H1 (cell line): Measurements from ENCODE around the gene CEP78. TPM values are rescaled to one million over a fixed set of nuclear protein-coding genes. Genes with fewer than 3 reads are reported as not detected.
A peak's percentile ranks its signal among the peaks of the same experiment; 100 is the strongest.

Experiments used
- CTCF ChIA-PET: fragments of 300-600 bp; sonication (Branson Sonifier 250); formaldehyde crosslinking; loops from one replicate; lab custom pipeline; 2021; ENCODE audit not compliant: partially characterized antibody; lab: Charles Lee
- POLR2A ChIA-PET: fragments of 300-600 bp; sonication (Branson Sonifier 250); formaldehyde crosslinking; loops from one replicate; lab custom pipeline; 2021; ENCODE audit warnings: inconsistent platforms; ENCODE audit not compliant: partially characterized antibody; lab: Charles Lee
- DNase-seq, 2 experiments: peaks; one replicate each; pipeline versions ENCODE4 v3.0.0 to v3.0.0-alpha.2; 2010 to 2022; ENCODE audit warnings: low spot score in 2 of 2, low read depth in 1 of 2, mixed read lengths in 1 of 2
- FAIRE-seq: peaks from 2 replicates; lab custom pipeline; 2011; peaks lifted over from hg19 to GRCh38; lab: Jason Lieb, UNC
- H2AFZ ChIP-seq: 2 replicates; pipeline ENCODE4 v1.8.1; 2012; ENCODE audit warnings: low read length, inconsistent platforms
- H2AK5ac ChIP-seq: 2 replicates; pipeline ENCODE4 v1.6.1; 2013; ENCODE audit warnings: low read depth, low read length
- H2BK120ac ChIP-seq: replicated peaks from 2 replicates; pipeline ENCODE3; 2013; ENCODE audit warnings: low read depth, low read length, inconsistent platforms
- H2BK12ac ChIP-seq: 2 replicates; pipeline ENCODE4 v1.6.1; 2013; ENCODE audit warnings: low read depth, low read length
- H2BK15ac ChIP-seq: 2 replicates; pipeline ENCODE4 v1.6.1; 2013; ENCODE audit warnings: low read length
- H2BK20ac ChIP-seq: 2 replicates; pipeline ENCODE4 v1.6.1; 2013; ENCODE audit warnings: low read length
- H2BK5ac ChIP-seq: 2 replicates; pipeline ENCODE4 v1.6.1; 2013; ENCODE audit warnings: low read depth, low read length
- H3K14ac ChIP-seq: 2 replicates; pipeline ENCODE4 v1.6.1; 2013; ENCODE audit warnings: inconsistent platforms; ENCODE audit not compliant: insufficient read length
- H3K18ac ChIP-seq: 2 replicates; pipeline ENCODE4 v1.6.1; 2013; ENCODE audit warnings: low read length; ENCODE audit errors: extremely low read depth
- H3K23ac ChIP-seq: 2 replicates; pipeline ENCODE4 v1.6.1; 2013; ENCODE audit warnings: inconsistent platforms; ENCODE audit not compliant: insufficient read length
- H3K23me2 ChIP-seq: 2 replicates; pipeline ENCODE4 v1.6.1; 2013; ENCODE audit warnings: low read depth, low read length
- H3K27ac ChIP-seq: 2 replicates; pipeline ENCODE4 v1.6.1; 2011; ENCODE audit warnings: low read depth, low read length, inconsistent platforms
- H3K27me3 ChIP-seq, 4 experiments: replicated peaks in 1 of 4; 1 replicate in 1 of 4; 2 replicates in 3 of 4; pipeline versions ENCODE4 v1.6.1 to v1.8.1; 2011 to 2013; ENCODE audit warnings: low read length in 3 of 4, mild to moderate bottlenecking in 3 of 4, inconsistent platforms in 2 of 4, mixed read lengths in 2 of 4, moderate library complexity in 1 of 4; ENCODE audit not compliant: control insufficient read depth in 3 of 4, insufficient read depth in 3 of 4; ENCODE audit errors: extremely low read depth in 1 of 4
- H3K36me3 ChIP-seq, 4 experiments: 2 replicates each; pipeline versions ENCODE4 v1.6.1 to v1.8.1; 2011 to 2013; ENCODE audit warnings: mild to moderate bottlenecking in 4 of 4, low read length in 3 of 4, moderate library complexity in 2 of 4, control low read depth in 1 of 4, inconsistent platforms in 1 of 4; ENCODE audit not compliant: insufficient read depth in 4 of 4, control insufficient read depth in 2 of 4
- H3K4ac ChIP-seq: replicated peaks from 2 replicates; pipeline ENCODE3; 2013; ENCODE audit warnings: low read length, low read depth, mixed read lengths, inconsistent platforms; ENCODE audit not compliant: insufficient read length
- H3K4me1 ChIP-seq, 4 experiments: replicated peaks in 1 of 4; 1 replicate in 1 of 4; 2 replicates in 3 of 4; pipeline versions ENCODE4 v1.6.1 to v1.8.1; 2011 to 2013; ENCODE audit warnings: low read length in 3 of 4, inconsistent platforms in 2 of 4, mixed read lengths in 1 of 4; ENCODE audit not compliant: insufficient read depth in 4 of 4, control insufficient read depth in 3 of 4
- H3K4me2 ChIP-seq, 2 experiments: 2 replicates each; pipeline versions ENCODE4 v1.6.1 to v1.8.1; 2011 to 2013; ENCODE audit warnings: low read depth in 2 of 2, low read length in 2 of 2, control low read depth in 1 of 2, inconsistent platforms in 1 of 2, mild to moderate bottlenecking in 1 of 2; ENCODE audit not compliant: insufficient read depth in 1 of 2
- H3K4me3 ChIP-seq, 4 experiments: fragments of 200-600, 300-600 bp in 1 of 4; sonication (generic), shearing (Covaris generic), sonication (Bioruptor Twin) in 1 of 4; 2 replicates each; pipeline versions ENCODE4 v1.5.1 to v1.8.1; 2011 to 2016; ENCODE audit warnings: low read length in 4 of 4, low read depth in 3 of 4, control low read depth in 2 of 4, inconsistent platforms in 2 of 4, mild to moderate bottlenecking in 2 of 4, mixed read lengths in 1 of 4, moderate library complexity in 1 of 4; ENCODE audit not compliant: insufficient read depth in 2 of 4; ENCODE audit errors: extremely low read depth in 1 of 4
- H3K56ac ChIP-seq: replicated peaks from 2 replicates; pipeline ENCODE3; 2013; ENCODE audit warnings: low read depth, mild to moderate bottlenecking, mixed read lengths, low read length, inconsistent platforms; ENCODE audit not compliant: insufficient read length
- H3K79me1 ChIP-seq: 2 replicates; pipeline ENCODE4 v1.6.1; 2013; ENCODE audit warnings: low read depth, low read length, control low read depth
- H3K79me2 ChIP-seq, 2 experiments: 2 replicates each; pipeline versions ENCODE4 v1.6.1 to v1.8.1; 2012 to 2013; ENCODE audit warnings: low read length in 2 of 2, mild to moderate bottlenecking in 2 of 2, inconsistent platforms in 1 of 2; ENCODE audit not compliant: insufficient read depth in 2 of 2, control insufficient read depth in 1 of 2
- H3K9ac ChIP-seq, 4 experiments: replicated peaks in 1 of 4; 1 replicate in 1 of 4; 2 replicates in 3 of 4; pipeline versions ENCODE4 v1.6.1 to v1.8.1; 2011 to 2013; ENCODE audit warnings: low read depth in 3 of 4, low read length in 3 of 4, control low read depth in 2 of 4, mild to moderate bottlenecking in 2 of 4, moderate library complexity in 2 of 4, inconsistent platforms in 1 of 4; ENCODE audit errors: extremely low read depth in 1 of 4
- H3K9me3 ChIP-seq, 2 experiments: 2 replicates each; pipeline versions ENCODE4 v1.6.1 to v1.8.1; 2012 to 2013; ENCODE audit warnings: mild to moderate bottlenecking in 2 of 2, moderate library complexity in 2 of 2, control low read depth in 1 of 2, inconsistent platforms in 1 of 2, low read depth in 1 of 2, low read length in 1 of 2, mixed read lengths in 1 of 2; ENCODE audit not compliant: insufficient read depth in 2 of 2
- H4K20me1 ChIP-seq, 2 experiments: replicated peaks in 1 of 2; 2 replicates each; pipeline versions ENCODE3 to v1.8.1; 2011 to 2013; ENCODE audit warnings: inconsistent platforms in 2 of 2, low read length in 2 of 2, mild to moderate bottlenecking in 1 of 2; ENCODE audit not compliant: insufficient read depth in 2 of 2, control insufficient read depth in 1 of 2
- H4K5ac ChIP-seq: 2 replicates; pipeline ENCODE4 v1.6.1; 2013; ENCODE audit warnings: low read length, low read depth, mixed read lengths, inconsistent platforms; ENCODE audit not compliant: insufficient read length
- H4K8ac ChIP-seq: 2 replicates; pipeline ENCODE4 v1.8.0; 2013; ENCODE audit warnings: mild to moderate bottlenecking, moderate library complexity, low read length, inconsistent platforms; ENCODE audit not compliant: insufficient read depth; ENCODE audit errors: extremely low read depth
- H4K91ac ChIP-seq: replicated peaks from 2 replicates; pipeline ENCODE3; 2013; ENCODE audit warnings: low read length, mixed read lengths, inconsistent platforms; ENCODE audit not compliant: insufficient read length
- POLR2A ChIP-seq, 2 experiments: IDR thresholded peaks; 1 replicate in 1 of 2; 2 replicates in 1 of 2; pipeline ENCODE4 v1.6.1; 2011; ENCODE audit warnings: low read depth in 2 of 2, low read length in 2 of 2, mild to moderate bottlenecking in 2 of 2; ENCODE audit errors: control extremely low read depth in 1 of 2
- RAD21 ChIP-seq, 2 experiments: IDR thresholded peaks in 1 of 2; conservative IDR thresholded peaks in 1 of 2; 2 replicates each; pipeline ENCODE4 v1.6.1; 2011; ENCODE audit warnings: low read depth in 2 of 2, low read length in 2 of 2, improper control_type of control experiment in 1 of 2, inconsistent platforms in 1 of 2, mild to moderate bottlenecking in 1 of 2, moderate library complexity in 1 of 2
- WGBS, 2 experiments: shearing (Covaris generic) in 1 of 2; methylation state at CpG; one replicate each; pipeline versions ENCODE4 v1.1.6 to v1.1.7; 2013 to 2015; ENCODE audit warnings: low lambda C conversion rate in 2 of 2, mixed read lengths in 2 of 2, inconsistent platforms in 1 of 2, low coverage in 1 of 2, missing lambda C conversion rate in 1 of 2; ENCODE audit not compliant: insufficient replicate concordance in 2 of 2, insufficient coverage in 1 of 2, insufficient read length in 1 of 2; ENCODE audit errors: extremely low coverage in 1 of 2, missing lambda C conversion rate in 1 of 2; 5-methylcytosine and 5-hydroxymethylcytosine counted together
- polyA plus RNA-seq, 7 experiments: library from polyadenylated mRNA; depleted of rRNA in 3 of 7; stranded (reverse) in 5 of 7; unstranded in 2 of 7; fragments of >200 nt in 5 of 7; fragments of 200-250 nt in 2 of 7; gene quantifications; 1 replicate in 5 of 7; 2 replicates in 1 of 7; 4 replicates in 1 of 7; pipeline versions ENCODE4 v1.2.1 to v1.2.3, GENCODE V29; 2011 to 2013; ENCODE audit warnings: missing spikeins in 2 of 7, mixed read lengths in 2 of 7
- total RNA-seq: library from RNA; stranded (reverse); fragmentation: NEBNext Ultra II Directional; extraction: Animal tissue kit (Norgen Biotek cat#: 25700); gene quantifications from 2 replicates; pipeline ENCODE4 v1.2.1, GENCODE V29; 2021

Gene CEP78
- total and polyA plus RNA-seq, 2 of the 8 experiments (the other 6 are each of a cell fraction or from before 2014, with no cell fraction given): 10.3 to 40.9 TPM

GRCh38 chr9:78325343-78325742 is 89.5 kb downstream of the CEP78 start:
- Histone ChIP-seq H4K8ac (no peak overlapping the region), H4K5ac (no peak overlapping the region), H3K9ac (no peak overlapping the region), H3K23me2 (peaks cover 1% of the 10 kb centered on the region; the same call in 1 of the 2 replicates), H3K9me3 (no peaks in the 10 kb centered on the region), H3K27ac (no peak overlapping the region), H3K79me1 (no peaks in the 10 kb centered on the region; the same call in 1 of the 2 replicates), H3K27me3 (no peaks in the 10 kb centered on the region), H3K4ac (no peak overlapping the region), H3K4me2 (no peak overlapping the region)
- CTCF ChIA-PET: interaction anchor here (0.6 kb wide), 1 partner anchor 921 kb away, joined by 3 read pairs; no protein-coding TSS in a partner anchor
- peak in 1 of 2 experiments; percentile 47; a peak in 2 of 3 replicates for TF ChIP-seq POLR2A (IDR thresholded peaks at IDR 0.05; ENCODE audit: control extremely low read depth in 1 of 2, low read depth in 2 of 2, low read length in 2 of 2)
- no peak for TF ChIP-seq RAD21 (IDR thresholded peaks at IDR 0.05 in 1 of 2, conservative IDR thresholded peaks at IDR 0.05 in 1 of 2; ENCODE audit: low read depth in 2 of 2, low read length in 2 of 2)
- TF ChIP-seq, all 59 proteins: peak for 1
- Histone ChIP-seq H3K56ac (no peak overlapping the region), H4K91ac (no peak overlapping the region), H2BK15ac (no peak overlapping the region), H3K18ac (no peak overlapping the region), H2BK5ac (no peak overlapping the region; the same call in 1 of the 2 replicates), H2AFZ (no peak overlapping the region), H3K79me2 (peaks cover 0 to 20% of the 10 kb centered on the region in 2 experiments; a peak in 2 of 4 replicates), H2AK5ac (no peak overlapping the region), H4K20me1 (peaks cover 5 to 10% of the 10 kb centered on the region in 2 experiments), H3K36me3 (peaks cover 10 to 97% (median 66%) of the 10 kb centered on the region in 4 experiments; a peak in 7 of 8 replicates), H2BK20ac (no peak overlapping the region), H3K23ac (no peak overlapping the region), H3K4me3 (no peak overlapping the region), H3K4me1 (peaks cover 0 to 2% (median 0%) of the 10 kb centered on the region in 4 experiments; a peak in 2 of 7 replicates), H3K14ac (no peak overlapping the region), H2BK12ac (no peak overlapping the region), H2BK120ac (no peak overlapping the region)
- FAIRE-seq (no peak), DNase-seq (no peak)
- POLR2A ChIA-PET: interaction anchor here (1.2 to 17.1 kb wide), 4 partner anchors 8 to 47 kb away, joined by 4 to 520 read pairs (median 6); partner anchors contain the start of gene PSAT1
- WGBS, 2 experiments: 89% methylated on average over 6 of the region's 6 CpGs; no CpG with 5 or more reads in 1 of the 2 experiments
